Activated CD4-positive, alpha-beta memory T cell treated with anti-CD3 and anti-CD28 coated beads for 36 hours (primary cell): ENCODE data around the gene DHPS. TPM values are rescaled to one million over a fixed set of nuclear protein-coding genes. Genes with fewer than 3 reads are reported as not detected.
"Not testable (repeated sequence)": the region's sequence is repeated elsewhere in the genome, so short reads cannot be mapped to it uniquely, and the experiment has no call there.

Experiments used
- CTCF ChIA-PET: fragments of 350-600 bp; sonication (Branson Sonifier 250); formaldehyde crosslinking; loops from one replicate; lab custom pipeline; 2021; ENCODE audit warnings: antibody characterized with exemption, inconsistent platforms; lab: Charles Lee
- POLR2A ChIA-PET: fragments of 350-600 bp; sonication (Branson Sonifier 250); formaldehyde crosslinking; loops from one replicate; lab custom pipeline; 2021; ENCODE audit warnings: antibody characterized with exemption; lab: Charles Lee
- DNase-seq: peaks from one replicate; pipeline ENCODE4 v3.0.0-alpha.2; 2020
- H3K27ac Mint-ChIP-seq: one replicate; pipeline ENCODE4 v1.8.0; 2021; ENCODE audit warnings: mixed read lengths
- H3K27me3 Mint-ChIP-seq: one replicate; pipeline ENCODE4 v1.8.0; 2021; ENCODE audit warnings: mixed read lengths
- H3K36me3 Mint-ChIP-seq: one replicate; pipeline ENCODE4 v1.8.0; 2021; ENCODE audit warnings: mixed read lengths
- H3K4me1 Mint-ChIP-seq: one replicate; pipeline ENCODE4 v1.8.0; 2021; ENCODE audit warnings: low read depth, mixed read lengths
- H3K4me3 Mint-ChIP-seq: one replicate; pipeline ENCODE4 v1.8.0; 2021; ENCODE audit warnings: mild to moderate bottlenecking, mixed read lengths
- H3K9me3 Mint-ChIP-seq: one replicate; pipeline ENCODE4 v1.8.0; 2021; ENCODE audit warnings: mixed read lengths
- intact Hi-C: fragments of 100-400 bp; cut with micrococcal nuclease; formaldehyde crosslinking; loops from one replicate; pipeline ENCODE4 v1.15.1; 2023
- total RNA-seq, 2 experiments: library from RNA; stranded (reverse); gene quantifications; one replicate each; pipeline ENCODE4 v1.2.3, GENCODE V29; 2021

Gene DHPS
- total RNA-seq, 2 experiments from 2014 or later, result 126 to 127 TPM

DNA sequence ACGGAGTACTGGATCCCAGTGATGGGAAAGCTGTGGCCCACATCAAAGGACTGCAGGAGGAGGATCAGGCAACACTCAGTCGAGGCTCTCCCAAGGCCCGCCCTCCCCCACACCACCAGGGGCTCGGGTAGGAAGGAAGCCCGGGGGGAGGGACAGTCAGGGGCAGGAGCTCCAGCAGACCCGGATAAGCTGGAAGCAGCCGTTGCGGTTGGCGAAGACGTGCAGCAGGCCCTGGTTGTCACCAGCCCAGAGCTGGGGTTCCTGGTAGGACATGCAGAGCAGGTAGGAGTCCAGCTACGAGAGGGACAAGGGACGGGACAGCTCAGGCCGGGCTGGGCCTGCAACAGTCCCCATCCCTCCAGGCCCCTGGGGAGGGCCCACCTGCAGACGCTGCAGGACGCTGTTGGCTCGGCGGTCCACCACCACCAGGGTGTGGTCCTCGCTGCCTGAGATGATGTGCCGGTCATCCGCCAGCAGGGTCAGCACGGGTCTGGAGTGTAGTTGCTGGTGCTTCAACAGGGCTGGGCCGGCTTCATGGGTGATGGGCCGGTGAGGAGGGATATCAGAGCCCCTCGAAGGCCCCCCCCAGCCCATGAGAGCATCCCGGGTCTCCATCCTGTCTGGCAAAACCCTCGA is 8.0 kb upstream of the DHPS start:
- CTCF ChIA-PET, result interaction anchor here (0.7 kb wide), 1 partner anchor 14 kb away, joined by 3 read pairs; no protein-coding TSS in a partner anchor

DNA sequence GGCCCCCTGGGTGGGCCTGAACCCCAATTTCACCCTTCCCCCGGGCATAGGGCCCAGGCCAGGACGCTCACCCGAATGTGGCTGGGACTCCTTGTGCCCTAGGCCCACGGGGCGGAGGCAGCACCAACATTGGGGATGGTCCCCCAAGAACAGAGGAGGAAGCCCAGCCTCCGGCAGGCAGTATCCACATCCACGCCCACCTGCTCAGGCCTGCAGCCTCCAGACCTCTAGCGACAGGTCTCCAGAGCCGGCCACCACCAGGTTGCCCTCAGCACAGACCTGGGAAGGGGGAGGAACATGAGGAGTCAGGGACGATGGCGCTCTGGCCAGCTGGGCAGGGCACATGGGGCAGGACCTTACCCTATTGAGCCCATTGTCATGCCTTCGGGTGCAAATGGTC is 7.3 kb upstream of the DHPS start:
- CTCF ChIA-PET, result no interaction called here
- no peaks in the 10 kb centered on the region for H3K9me3 Mint-ChIP-seq
- no peak overlapping the region for H3K4me3 Mint-ChIP-seq
- POLR2A ChIA-PET, result no interaction called here
- H3K27ac Mint-ChIP-seq, result no peak overlapping the region
- H3K36me3 Mint-ChIP-seq, result no peaks in the 10 kb centered on the region
- H3K27me3 Mint-ChIP-seq, result no peaks in the 10 kb centered on the region
- intact Hi-C loops, result no loop called here
- no peak for DNase-seq
- no peaks in the 10 kb centered on the region for H3K4me1 Mint-ChIP-seq

More for the DNA sequence above, 8.0 kb upstream of the DHPS start:
- no peak for DNase-seq
- Mint-ChIP-seq H3K27me3 (no peaks in the 10 kb centered on the region), H3K27ac (no peak overlapping the region), H3K9me3 (no peaks in the 10 kb centered on the region), H3K4me1 (no peaks in the 10 kb centered on the region), H3K36me3 (no peaks in the 10 kb centered on the region), H3K4me3 (no peak overlapping the region)
- POLR2A ChIA-PET, result no interaction called here
- intact Hi-C loops, result no loop called here

DNA sequence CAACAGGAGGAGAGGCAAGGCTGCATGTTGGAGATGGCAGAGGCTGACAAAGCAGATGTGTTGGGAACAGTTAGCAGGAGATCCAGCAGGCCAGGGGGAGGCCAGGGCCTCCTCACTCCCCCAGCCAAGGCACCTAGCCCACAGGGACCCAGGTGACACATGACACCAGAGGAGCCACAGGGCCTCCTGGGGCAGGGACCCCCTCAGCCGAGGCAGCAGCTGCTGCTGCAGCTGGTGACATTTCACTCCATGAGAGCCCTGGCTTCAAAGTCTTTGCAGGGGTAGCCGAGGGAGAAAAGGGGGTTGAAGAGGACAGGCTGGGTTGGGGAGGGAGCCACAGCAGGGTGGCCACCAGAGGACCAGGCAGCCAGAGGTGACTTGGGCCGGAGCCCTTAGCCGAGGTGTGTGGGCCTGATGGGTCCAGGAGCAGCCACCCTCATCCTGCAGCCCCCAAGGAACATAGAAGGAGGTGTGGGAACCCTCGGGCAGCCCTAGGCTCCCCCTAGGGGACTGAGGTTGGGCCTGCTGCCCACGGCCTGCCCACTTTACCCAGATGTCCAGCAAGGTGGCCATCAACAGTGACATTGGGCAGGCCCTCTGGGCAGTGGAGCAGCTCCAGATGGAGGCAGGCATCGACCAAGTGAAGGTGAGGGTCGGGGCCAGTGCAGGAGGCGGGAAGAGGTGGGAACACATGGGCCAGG is 6.0 kb upstream of the DHPS start, which contains the start of gene GNG14:
Gene GNG14, plus strand, starts transcription at position 503 of the 701 bp plus-strand sequence. Its CDS starts 51 bp downstream, at position 554.
- POLR2A ChIA-PET, result no interaction called here
- peaks cover 2% of the 10 kb centered on the region for H3K4me1 Mint-ChIP-seq
- H3K27me3 Mint-ChIP-seq, result no peaks in the 10 kb centered on the region
- DNase-seq, result no peak
- H3K4me3 Mint-ChIP-seq, result no peak within 1 kb of the TSS
- no peaks in the 10 kb centered on the region for H3K36me3 Mint-ChIP-seq
- CTCF ChIA-PET, result interaction anchor here (0.6 kb wide), 1 partner anchor 74 kb away, joined by 3 read pairs; no protein-coding TSS in a partner anchor
- H3K9me3 Mint-ChIP-seq, result no peaks in the 10 kb centered on the region
- H3K27ac Mint-ChIP-seq, result no peak within 1 kb of the TSS
- intact Hi-C loops, result no loop called here

DNA sequence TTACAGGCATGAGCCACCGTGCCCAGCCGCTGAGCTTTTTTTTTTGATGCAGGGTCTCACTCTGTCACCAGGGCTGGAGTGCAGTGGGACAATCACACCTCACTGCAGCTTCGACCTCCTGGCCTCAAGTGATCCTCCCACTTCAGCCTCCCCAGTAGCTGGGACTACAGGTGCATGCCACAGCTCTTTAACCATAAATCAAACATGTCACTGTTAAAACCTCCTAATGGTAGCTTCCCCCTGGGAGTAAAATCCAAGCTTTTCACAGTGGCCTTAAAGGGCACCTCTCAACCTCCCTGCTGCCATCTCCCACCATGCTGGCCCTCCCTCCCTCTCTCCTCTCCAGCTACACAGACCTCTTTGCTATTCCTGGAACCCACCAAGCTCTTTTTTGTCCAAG is 4.2 kb upstream of the DHPS start:
- DNase-seq, result no peak
- H3K4me1 Mint-ChIP-seq, result peaks cover 5% of the 10 kb centered on the region
- no peaks in the 10 kb centered on the region for H3K9me3 Mint-ChIP-seq
- ChIA-PET POLR2A (no interaction called here), CTCF (interaction anchor here (0.6 to 1.4 kb wide), 7 partner anchors 8 to 139 kb away, joined by 3 to 7 read pairs (median 3); partner anchors contain the start of gene FBXW9)
- H3K4me3 Mint-ChIP-seq, result no peak overlapping the region
- peaks cover 4% of the 10 kb centered on the region for H3K36me3 Mint-ChIP-seq
- no peak overlapping the region for H3K27ac Mint-ChIP-seq
- intact Hi-C loops, result no loop called here
- no peaks in the 10 kb centered on the region for H3K27me3 Mint-ChIP-seq

DNA sequence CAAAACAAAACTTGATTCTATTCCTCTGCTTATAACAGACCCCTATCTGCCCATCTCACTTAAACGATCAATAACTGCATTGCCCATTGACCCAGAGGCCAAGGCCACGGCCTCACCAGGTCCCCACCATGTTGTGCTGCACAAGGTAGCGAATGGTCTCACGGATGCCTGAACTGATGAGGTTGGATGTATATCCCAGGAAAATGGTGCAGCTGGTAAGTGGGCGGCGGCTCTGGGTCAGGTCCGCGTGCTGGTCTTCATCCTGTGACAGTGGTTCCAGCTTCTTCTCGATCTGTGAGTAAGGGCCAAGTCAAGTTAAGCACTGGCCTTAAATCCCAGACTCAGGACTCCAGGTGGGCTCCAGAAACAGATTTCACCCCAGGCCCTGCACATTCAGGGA is 1.6 kb downstream of the DHPS start:
- ChIA-PET POLR2A (no interaction called here), CTCF (no interaction called here)
- Mint-ChIP-seq H3K27ac (peak overlapping the region; percentile 38), H3K4me1 (peaks cover 23% of the 10 kb centered on the region), H3K27me3 (no peaks in the 10 kb centered on the region), H3K4me3 (peak overlapping the region; percentile 95), H3K36me3 (peaks cover 29% of the 10 kb centered on the region), H3K9me3 (no peaks in the 10 kb centered on the region)
- no peak for DNase-seq
- intact Hi-C loops, result loop anchor here (5.0 kb wide), 1 partner anchor 42 kb away; the partner anchor contains the start of gene TNPO2

DNA sequence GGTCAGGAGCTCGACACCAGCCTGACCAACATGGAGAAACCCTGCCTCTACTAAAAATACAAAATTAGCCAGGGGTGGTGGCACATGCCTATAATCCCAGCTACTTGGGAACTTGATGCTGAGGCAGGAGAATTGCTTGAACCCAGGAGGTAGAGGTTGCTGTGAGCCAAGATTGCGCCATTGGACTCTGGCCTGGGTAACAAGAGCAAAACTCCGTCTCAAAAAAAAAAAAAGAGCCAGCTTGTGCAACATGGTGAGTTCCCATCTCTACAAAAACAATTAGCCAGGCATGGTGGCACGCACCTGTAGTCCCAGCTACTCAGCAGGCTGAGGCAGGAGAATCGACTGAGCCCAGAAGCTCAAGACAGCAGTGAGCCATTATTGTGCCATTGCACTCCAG is 3.6 kb downstream of the DHPS start:
- peaks cover 41% of the 10 kb centered on the region for H3K36me3 Mint-ChIP-seq
- DNase-seq, intact Hi-C loops, H3K4me3 Mint-ChIP-seq, H3K27me3 Mint-ChIP-seq, H3K27ac Mint-ChIP-seq, H3K9me3 Mint-ChIP-seq: not testable (repeated sequence)
- ChIA-PET CTCF (interaction anchor here (0.6 to 2.4 kb wide), 6 partner anchors 8 to 170 kb away, joined by 3 to 9 read pairs (median 3); partner anchors contain the start of gene FBXW9), POLR2A (interaction anchor here (2.1 kb wide), 1 partner anchor 12 kb away, joined by 6 read pairs; the partner anchor contains the start of genes MAN2B1 and WDR83)
- peaks cover 23% of the 10 kb centered on the region for H3K4me1 Mint-ChIP-seq

DNA sequence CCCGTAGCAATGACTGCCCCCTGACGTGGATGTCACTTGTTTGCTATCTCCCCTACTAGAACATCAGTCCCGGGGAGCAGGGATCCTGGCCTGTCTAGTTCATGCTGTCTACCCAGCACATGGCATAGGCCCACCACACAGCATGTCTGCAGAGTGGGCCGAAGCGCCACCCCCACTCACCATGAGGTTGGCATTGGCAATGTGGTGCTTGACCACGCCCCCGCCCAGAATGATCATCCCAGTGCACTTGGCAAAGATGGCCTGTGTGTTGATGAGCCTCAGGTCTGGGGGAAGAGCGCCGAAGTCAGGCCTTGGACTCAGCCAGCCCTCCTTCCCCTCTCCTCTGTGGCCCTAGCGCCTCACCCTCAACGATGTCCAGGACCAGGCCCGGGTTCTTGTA is 4.8 kb downstream of the DHPS start:
- Mint-ChIP-seq H3K9me3 (no peaks in the 10 kb centered on the region), H3K4me1 (peaks cover 24% of the 10 kb centered on the region), H3K27me3 (no peaks in the 10 kb centered on the region), H3K4me3 (no peak overlapping the region), H3K27ac (no peak overlapping the region), H3K36me3 (peaks cover 48% of the 10 kb centered on the region)
- ChIA-PET POLR2A (interaction anchor here (1.2 kb wide), 1 partner anchor 11 kb away, joined by 6 read pairs; the partner anchor contains the start of genes MAN2B1 and WDR83), CTCF (interaction anchor here (0.6 to 2.4 kb wide), 12 partner anchors 9 to 1668 kb away, joined by 3 to 12 read pairs (median 4); partner anchors contain the start of genes FBXW9, MAN2B1, WDR83 and ZNF490)
- DNase-seq, result no peak
- intact Hi-C loops, result loop anchor here (1.0 kb wide), 1 partner anchor 80 kb away; no protein-coding TSS in a partner anchor

DNA sequence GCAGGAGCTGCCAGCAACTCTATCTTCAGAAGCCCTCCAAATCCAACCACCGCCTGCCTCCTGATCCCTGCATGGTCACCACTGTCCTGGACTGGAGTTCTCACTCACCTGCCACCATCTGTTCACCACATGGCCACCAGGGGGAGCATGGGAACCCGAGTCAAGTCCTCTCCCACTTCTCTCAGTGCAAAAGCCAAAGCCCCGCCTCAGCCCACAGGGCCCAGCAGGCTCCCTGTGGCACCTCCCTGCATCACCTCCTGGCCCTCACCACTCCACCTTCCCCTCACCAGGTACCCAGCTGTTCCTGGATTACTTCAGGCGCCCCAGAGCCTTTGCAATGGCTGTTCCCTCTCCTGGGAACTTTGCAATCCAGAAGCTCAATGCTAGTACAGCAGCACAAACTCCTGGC is 5.3 kb downstream of the DHPS start:
- H3K27me3 Mint-ChIP-seq, result no peaks in the 10 kb centered on the region
- intact Hi-C loops, result loop anchor here (1.0 kb wide), 1 partner anchor 81 kb away; no protein-coding TSS in a partner anchor
- no peaks in the 10 kb centered on the region for H3K9me3 Mint-ChIP-seq
- H3K4me1 Mint-ChIP-seq, result peaks cover 26% of the 10 kb centered on the region
- peaks cover 49% of the 10 kb centered on the region for H3K36me3 Mint-ChIP-seq
- CTCF ChIA-PET, result interaction anchor here (0.6 to 2.4 kb wide), 10 partner anchors 10 to 171 kb away, joined by 3 to 12 read pairs (median 6); partner anchors contain the start of genes FBXW9, MAN2B1, WDR83 and ZNF490
- H3K4me3 Mint-ChIP-seq, result no peak overlapping the region
- H3K27ac Mint-ChIP-seq, result no peak overlapping the region
- DNase-seq, result peak; percentile 90
- POLR2A ChIA-PET, result interaction anchor here (1.2 kb wide), 1 partner anchor 10 kb away, joined by 6 read pairs; the partner anchor contains the start of genes MAN2B1 and WDR83

DNA sequence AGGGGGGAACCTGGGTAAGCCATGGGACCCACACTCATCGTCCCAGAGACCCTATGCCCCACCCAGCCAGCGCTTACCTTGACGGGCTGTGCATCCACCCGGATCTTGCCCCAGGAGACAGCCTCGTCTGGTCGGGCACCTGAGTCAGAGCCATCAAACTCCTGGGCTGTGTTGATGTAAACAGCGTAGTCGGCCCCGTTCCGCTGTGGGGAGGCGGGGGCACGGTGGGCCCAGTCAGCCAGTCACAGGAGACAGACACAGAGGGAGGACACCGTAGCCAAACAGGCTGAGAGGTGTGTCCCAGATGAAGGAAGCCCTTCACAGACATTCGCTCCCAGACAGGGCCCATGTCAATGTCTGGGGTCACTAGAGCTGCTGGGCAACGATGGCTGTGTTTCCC is 5.7 kb downstream of the DHPS start:
- no peaks in the 10 kb centered on the region for H3K27me3 Mint-ChIP-seq
- intact Hi-C loops, result loop anchor here (1.0 kb wide), 1 partner anchor 81 kb away; no protein-coding TSS in a partner anchor
- ChIA-PET POLR2A (interaction anchor here (1.2 kb wide), 1 partner anchor 10 kb away, joined by 6 read pairs; the partner anchor contains the start of genes MAN2B1 and WDR83), CTCF (interaction anchor here (0.6 to 2.4 kb wide), 10 partner anchors 10 to 172 kb away, joined by 3 to 12 read pairs (median 6); partner anchors contain the start of genes FBXW9, MAN2B1 and WDR83)
- H3K9me3 Mint-ChIP-seq, result no peaks in the 10 kb centered on the region
- DNase-seq, result no peak
- H3K36me3 Mint-ChIP-seq, result peaks cover 46% of the 10 kb centered on the region
- no peak overlapping the region for H3K4me3 Mint-ChIP-seq
- H3K4me1 Mint-ChIP-seq, result peaks cover 24% of the 10 kb centered on the region
- H3K27ac Mint-ChIP-seq, result no peak overlapping the region

DNA sequence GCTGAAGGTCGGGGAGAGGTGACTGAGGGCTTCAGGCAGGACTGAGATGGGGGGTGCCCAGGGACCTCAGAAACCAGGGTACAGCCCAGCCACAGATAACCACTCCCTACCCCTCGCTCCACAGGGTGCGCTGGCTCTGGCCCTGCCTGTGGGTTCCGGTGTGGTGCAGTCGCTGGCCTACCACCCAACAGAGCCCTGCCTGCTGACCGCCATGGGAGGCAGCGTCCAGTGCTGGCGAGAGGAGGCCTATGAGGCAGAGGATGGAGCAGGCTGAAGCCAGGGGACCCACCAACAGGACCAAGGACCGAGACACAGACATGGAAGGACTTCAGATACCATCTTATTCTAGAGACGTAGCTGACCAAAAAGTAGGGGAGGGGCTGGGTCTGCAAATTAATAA is 6.3 kb downstream of the DHPS start:
- H3K4me1 Mint-ChIP-seq, result peaks cover 28% of the 10 kb centered on the region
- peaks cover 45% of the 10 kb centered on the region for H3K36me3 Mint-ChIP-seq
- peak overlapping the region; percentile 5 for H3K27ac Mint-ChIP-seq
- H3K27me3 Mint-ChIP-seq, result no peaks in the 10 kb centered on the region
- no peak overlapping the region for H3K4me3 Mint-ChIP-seq
- ChIA-PET POLR2A (no interaction called here), CTCF (interaction anchor here (0.8 to 2.0 kb wide), 3 partner anchors 9 to 112 kb away, joined by 3 to 10 read pairs (median 6); partner anchors contain the start of genes MAN2B1 and WDR83)
- no peaks in the 10 kb centered on the region for H3K9me3 Mint-ChIP-seq
- intact Hi-C loops, result no loop called here
- no peak for DNase-seq

DNA sequence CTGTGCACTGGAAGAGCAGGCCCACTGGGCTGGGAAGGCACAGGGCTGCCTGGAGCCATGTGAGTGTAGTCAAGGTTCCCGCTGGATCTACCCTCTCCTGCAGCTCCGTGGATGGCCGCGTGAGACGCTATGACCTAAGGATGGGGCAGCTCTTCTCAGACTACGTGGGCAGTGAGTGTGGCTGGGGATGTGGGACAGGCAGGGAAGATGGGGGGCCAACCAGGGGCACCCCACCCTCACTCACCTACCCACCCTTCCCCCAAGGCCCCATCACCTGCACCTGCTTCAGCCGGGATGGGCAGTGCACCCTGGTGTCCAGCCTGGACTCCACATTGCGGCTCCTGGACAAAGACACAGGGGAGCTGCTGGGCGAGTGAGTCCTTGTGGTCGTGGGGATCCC is 8.9 kb downstream of the DHPS start:
- Mint-ChIP-seq H3K36me3 (peaks cover 42% of the 10 kb centered on the region), H3K9me3 (no peaks in the 10 kb centered on the region), H3K27me3 (no peaks in the 10 kb centered on the region), H3K27ac (no peak overlapping the region), H3K4me1 (peaks cover 34% of the 10 kb centered on the region), H3K4me3 (no peak overlapping the region)
- ChIA-PET CTCF (interaction anchor here (0.6 to 3.9 kb wide), 16 partner anchors 10 to 174 kb away, joined by 3 to 25 read pairs (median 4); partner anchors contain the start of genes ZNF490 and ZNF791), POLR2A (interaction anchor here (0.6 to 1.0 kb wide), 2 partner anchors 8 to 109 kb away, joined by 3 to 5 read pairs; no protein-coding TSS in a partner anchor)
- intact Hi-C loops, result loop anchor here (1.0 to 5.0 kb wide), 2 partner anchors 108 to 610 kb away; partner anchors contain the start of gene ZNF844
- no peak for DNase-seq
